ENCODE measurements around the gene CDKN1C.

Gene CDKN1C

DNA sequence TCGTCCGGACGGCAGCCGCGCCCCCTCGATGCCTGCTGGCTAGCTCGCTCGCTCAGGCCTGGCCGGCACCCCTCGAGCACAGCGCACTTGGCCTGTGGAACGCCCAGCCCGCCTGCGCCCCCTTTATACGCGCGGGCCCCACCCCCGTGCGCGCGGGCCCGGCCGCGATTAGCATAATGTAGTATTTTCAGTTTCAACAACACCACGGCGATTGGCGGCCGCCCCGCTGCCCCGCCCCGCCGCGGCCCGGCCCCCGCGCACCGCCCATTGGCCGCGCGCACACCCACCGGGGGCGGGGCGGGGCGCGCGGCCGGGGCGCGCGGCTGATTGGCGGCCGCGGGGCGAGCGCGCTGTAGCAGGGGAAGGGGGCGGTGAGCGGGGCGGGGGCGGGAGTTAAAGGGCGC is at the start of gene CDKN1C:
TSS of gene CDKN1C (minus strand) at position 98 of the 404 bp plus-strand sequence. CDS start 319 bp downstream, outside the sequence.
- peak; percentile 95 for DNase-seq

GRCh38 chr11:2934611-2935239 is 49.1 kb upstream of the CDKN1C start:
- no peak for DNase-seq

- no peak for DNase-seq
These were observed 48.5 kb upstream of the CDKN1C start for GRCh38 chr11:2934021-2934550.

DNA sequence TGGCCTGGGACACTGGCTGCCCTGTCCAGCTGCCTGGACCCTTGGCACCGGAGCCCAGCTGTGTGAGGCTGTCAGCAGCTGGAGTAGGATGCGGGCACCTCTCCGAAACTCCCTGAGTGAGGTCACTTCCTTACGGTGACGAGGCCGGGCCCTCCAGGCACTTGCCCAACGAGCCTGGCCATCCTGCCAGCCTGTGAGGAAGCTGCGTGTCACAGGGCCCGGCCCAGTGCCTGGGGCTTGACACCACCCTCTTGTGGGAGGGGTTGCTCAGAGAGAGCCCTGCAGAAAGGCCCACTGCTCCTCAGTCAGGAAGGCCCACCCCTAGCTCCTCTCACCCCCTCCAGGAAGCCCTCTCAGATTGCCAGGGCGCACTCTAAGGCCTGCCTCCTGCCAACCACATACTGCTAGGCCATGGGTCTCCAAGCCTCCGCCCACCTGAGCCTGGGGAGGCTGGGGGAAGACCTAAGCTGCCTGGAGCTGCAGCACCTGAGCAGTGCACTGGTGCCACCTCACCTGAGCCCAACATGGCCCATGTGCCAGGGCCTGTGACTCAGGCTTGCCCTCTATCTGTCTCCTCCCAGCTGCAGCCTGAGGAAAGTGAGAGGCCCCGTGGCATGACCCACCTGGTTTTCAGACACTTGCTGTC is 47.9 kb upstream of the CDKN1C start:
- peak; percentile 66 for DNase-seq

DNA sequence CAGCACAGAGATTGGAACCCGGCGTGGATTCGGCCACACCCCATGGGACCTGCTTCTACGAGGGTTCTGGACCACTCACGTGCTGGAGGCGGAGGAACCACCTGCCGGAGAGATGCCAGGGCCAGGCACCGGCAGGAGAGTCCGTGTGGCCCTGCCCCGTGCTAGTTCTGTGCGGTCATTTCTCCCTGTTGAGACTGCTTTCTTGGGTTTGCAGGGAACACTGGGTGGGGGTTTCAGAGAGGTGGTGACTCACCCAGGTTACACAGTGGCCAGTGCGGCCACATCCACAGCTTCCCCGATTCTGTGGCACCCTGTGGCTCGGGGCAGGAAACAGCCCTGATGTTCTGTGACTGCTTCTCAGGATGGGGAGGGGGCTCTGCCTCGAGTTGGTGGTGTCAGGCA is 47.3 kb upstream of the CDKN1C start:
- peak; percentile 43 for DNase-seq

DNA sequence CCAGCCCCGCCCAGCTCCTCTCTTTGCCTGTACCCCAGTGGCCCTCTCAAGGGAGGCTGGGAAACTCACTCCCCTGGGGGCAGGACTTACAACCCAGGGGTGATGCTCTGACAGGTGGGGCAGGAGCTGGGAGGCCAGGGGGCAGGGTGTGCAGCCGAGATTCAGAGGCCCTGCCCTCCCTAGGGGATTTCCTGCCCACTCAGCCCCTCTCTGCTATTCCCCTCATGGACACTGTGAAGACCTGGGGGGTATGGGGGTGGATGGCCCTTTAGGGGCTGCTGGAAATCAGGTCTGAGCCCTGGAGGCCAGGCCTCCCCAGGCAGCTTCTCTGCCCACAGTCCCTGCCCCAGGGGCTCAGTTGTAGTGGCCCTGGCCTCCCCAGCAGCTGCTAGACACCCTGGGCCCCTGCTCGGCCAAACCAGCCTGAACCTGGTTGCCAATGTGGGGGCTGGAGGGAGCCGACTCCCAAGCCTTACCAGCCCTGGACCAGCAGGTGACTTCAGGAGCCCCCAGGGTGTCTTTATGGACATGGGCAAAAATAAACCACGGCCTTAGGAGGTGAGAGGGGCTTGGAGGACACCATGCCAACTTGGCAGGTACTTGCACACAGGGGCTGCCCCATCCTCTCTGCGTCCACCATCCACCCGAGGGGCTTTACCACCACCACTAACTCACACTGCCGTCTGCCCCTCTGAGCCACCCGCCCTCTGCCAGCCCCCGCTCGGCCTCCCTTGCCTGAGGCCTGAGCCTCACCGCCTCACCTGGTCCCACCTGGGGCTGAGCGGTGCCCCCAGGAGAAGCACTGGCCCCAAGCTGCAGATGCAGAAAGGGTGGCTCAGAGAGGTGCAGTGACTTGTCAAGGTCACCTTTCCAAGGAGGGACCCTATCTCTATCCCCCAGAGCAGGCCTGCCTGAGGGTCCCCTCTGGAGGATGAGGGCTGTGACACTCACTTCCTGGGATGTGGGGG is 46.5 kb upstream of the CDKN1C start:
- DNase-seq = peak; percentile 31

- DNase-seq = no peak
These were observed 45.8 kb upstream of the CDKN1C start for GRCh38 chr11:2931420-2931746.

DNA sequence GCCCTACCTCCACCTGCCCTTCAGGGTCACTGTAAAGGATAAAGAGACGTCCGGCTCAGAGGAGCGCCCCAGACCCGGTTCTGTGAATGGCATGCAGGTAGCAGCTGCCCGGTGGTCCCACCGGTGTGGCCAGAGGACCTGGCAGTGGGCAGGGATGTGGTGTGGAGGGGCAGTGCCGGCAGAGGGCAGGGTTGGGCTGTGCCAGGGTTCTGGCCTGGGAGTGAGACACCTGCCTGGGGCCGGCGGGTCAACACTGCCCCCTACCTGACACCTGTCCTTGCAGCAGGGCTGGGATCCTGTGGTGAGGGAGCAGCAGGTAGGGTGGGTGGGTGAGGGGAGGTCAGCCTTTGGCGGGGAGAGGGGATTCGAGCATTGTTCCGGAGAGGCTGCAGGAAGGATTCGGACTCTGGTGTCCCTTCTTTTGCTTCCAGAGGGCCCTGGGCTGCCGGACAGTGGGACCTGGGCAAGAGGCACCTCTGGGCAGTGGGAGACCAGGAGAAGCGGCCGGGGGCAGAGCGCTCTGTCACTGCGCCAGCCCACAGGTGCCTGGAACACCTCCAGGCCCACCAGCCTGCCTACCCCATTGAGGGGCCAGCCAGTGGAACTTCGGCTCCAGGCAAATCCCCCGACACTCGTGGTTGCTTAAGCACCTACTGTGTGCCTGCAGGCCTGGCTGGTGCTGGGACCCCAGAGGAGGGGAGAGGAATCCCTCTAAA is 45.3 kb upstream of the CDKN1C start:
- DNase-seq = no peak

DNA sequence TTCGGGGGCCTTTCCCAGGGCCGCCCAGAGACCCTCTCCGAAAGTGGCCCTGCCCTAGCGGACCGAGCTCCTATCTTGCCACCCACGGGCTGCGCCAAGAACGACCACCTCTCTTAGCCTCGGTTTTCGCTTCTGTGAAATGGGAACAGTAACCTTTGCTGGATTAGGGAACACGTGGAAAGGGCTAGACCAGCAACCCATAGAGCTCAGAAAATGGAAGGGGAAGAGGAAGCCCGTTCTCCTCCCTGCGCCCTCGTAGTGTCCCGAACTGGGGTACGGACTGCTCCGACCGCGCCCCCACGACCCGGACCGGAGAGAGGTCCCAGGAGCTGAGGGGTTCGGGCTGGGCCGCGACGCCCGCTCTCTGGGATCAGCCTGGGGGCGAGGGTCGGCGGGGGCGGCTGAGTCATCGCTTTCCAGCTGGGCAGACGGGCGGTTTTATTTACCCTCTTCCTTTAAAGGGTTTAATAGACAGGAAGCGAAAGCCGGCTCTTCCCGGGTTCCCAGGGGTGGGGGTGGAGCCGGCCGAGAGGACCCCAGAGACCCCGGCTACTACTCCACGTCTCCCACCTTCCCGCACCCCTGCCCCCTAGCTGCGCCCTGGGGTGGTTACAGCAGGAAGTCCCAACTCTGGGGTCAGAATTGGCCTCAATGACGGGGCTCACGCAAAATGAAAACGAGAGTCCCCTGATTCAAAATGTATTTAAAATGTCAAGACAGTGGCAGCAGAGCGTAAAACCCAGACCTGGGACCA is 44.6 kb upstream of the CDKN1C start:
- DNase-seq = no peak

DNA sequence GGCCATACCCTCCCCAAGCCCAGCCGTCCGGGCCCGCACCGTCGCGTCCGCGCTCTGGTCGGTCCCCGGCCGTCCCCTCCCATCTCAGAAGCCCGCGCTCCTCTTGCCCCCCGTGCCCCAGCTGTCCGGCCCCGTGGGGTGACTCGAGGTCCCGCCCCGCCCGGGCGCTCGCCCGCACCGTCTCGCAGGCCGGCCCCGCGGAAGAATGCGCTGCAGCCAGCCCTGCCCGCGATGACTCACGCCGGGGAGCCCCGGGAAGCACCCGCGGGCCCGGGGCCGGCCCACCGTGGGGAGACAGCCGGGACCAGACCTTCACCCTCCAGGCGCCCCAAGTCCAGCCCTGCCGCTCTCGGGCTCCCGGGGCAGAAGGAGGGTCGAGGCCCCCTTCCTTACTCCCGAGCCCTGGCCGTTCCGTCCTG is 44.0 kb upstream of the CDKN1C start:
- no peak for DNase-seq

DNA sequence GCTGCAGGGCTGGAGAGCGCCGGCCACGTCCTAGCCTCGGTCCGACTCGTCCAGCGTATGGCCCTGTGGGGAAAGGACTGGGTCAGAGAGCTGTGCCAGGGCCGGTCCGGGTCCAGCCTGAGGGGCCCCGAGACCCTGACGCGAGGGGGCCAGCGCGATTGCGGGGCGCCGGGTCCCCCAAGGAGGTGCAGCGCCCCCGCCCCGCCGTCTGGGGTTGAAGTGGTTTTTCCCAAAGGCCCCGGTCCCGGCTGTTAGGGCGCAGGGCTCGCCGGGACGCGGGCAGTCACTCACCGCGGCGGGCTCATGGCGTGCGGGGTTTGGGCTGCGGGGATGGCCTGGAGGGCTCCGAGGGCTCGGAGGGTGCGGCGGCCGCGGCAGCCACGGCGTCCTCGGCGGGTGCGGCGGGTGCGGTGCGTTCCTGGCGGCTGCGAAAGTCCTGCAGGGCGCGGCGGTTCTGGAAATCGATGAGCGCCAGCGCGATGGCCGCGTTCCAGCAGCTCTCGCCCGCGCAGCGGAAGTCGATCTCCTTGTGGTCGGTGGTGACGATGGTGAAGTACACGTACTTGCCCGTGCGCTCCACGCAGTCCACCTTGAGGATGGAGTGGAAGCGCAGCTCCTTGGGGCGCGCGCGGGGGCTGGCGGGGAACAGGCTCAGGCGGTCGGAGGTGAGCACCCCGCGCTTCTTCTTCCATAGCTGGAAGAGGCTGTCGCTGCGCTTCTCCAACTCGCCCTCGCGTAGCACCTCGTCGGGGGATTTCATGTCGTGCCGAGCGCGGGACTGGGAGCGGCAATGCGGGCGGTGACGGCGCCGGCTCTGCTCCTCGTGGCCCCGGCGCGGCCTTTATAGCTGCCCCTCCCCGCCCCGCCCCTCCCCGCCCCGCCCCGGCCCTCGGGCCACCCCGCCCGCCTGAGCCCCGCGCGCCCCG is 43.3 kb upstream of the CDKN1C start, which contains the start of gene PHLDA2:
TSS of gene PHLDA2 (minus strand) at position 816 of the 926 bp plus-strand sequence. CDS start at position 760, 56 bp downstream.
- DNase-seq = no peak

GRCh38 chr11:2927851-2928604 is 42.5 kb upstream of the CDKN1C start:
- no peak for DNase-seq

- no peak for DNase-seq
These were observed 41.7 kb upstream of the CDKN1C start for GRCh38 chr11:2927121-2927800.

- no peak for DNase-seq
These were observed 41.1 kb upstream of the CDKN1C start for GRCh38 chr11:2926611-2927051.

DNA sequence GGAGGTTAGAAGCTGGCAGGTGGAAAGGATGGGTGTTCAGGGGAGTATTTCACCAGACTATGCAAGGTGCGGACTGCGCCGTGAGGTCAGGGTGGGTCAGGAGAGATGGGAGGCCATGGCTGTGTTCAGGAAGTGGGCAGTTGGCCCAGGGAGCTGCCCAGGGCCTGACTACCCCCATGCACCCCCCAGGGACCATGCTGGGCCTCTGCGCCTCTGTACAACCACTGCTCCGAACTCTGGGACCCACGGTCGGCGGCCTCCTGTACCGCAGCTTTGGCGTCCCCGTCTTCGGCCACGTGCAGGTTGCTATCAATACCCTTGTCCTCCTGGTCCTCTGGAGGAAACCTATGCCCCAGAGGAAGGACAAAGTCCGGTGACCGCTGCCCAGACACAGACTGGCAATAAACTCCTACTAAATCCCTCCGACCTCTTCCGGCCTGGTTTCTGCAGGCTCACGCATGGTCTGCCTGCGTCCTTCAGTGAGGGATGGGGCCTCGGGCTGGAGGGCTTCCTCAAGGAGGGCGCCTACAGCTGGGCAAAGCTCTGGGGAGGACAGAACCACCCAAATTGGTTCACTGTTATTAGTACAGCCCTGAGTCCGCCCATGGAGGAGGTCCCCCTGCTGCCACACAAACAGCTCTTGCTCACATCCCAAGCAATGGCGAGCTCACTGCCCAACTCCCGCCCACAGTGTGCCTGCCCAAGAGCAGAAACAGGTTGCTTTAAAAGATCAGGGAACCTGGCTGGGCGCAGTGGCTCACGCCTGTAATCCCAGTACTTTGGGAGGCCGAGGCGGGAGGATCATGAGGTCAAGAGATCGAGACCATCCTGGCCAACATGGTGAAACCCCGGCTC is 39.5 kb upstream of the CDKN1C start:
- no peak for DNase-seq

DNA sequence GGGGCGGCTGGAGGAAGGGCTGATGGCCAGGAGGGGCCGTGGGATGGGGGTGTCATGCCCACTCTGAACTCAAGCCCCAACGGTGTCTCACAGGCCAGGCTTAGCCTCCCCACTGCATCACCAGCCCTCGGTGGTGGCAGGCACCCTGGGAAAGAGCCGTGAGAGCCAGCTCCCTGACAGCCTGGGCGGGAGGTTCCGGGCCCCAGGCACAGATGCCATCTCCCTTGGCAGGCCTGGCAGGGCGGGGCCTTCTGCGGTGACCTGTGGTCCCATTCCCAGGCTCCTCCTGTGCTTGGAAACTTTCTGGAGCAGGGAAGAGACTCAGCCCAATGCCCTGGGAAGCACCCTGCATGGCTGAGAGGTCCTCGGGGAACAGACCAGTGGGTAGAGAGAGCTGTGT is 38.8 kb upstream of the CDKN1C start:
- DNase-seq = no peak

- no peak for DNase-seq
These were observed 38.1 kb upstream of the CDKN1C start for GRCh38 chr11:2923446-2924375.
